Left lung (tissue), 10 donors: ENCODE data around the gene LIF. TPM values are rescaled to one million over a fixed set of nuclear protein-coding genes. Genes with fewer than 3 reads are reported as not detected.

ENCODE experiments used
- ATAC-seq: fragments of 200-7000 bp; cut with Tn5 transposase; one replicate; pipeline ENCODE4 v1.9.1; 2020; ENCODE audit warnings: moderate library complexity
- DNase-seq, 4 donors: peaks; one replicate each; pipeline ENCODE4 v3.0.0-alpha.2; 2013 to 2020
- H3K27ac ChIP-seq, 2 donors: fragments of 200-600 bp; sonication (generic) in 1 of 2; one replicate each; pipeline versions ENCODE4 v1.5.0 to v1.8.0; 2020 to 2021
- H3K27me3 ChIP-seq, 2 donors: fragments of 200-600 bp; sonication (generic) in 1 of 2; one replicate each; pipeline versions ENCODE4 v1.5.0 to v1.8.0; 2020 to 2021
- H3K36me3 ChIP-seq, 2 donors: fragments of 200-600 bp; sonication (generic) in 1 of 2; one replicate each; pipeline versions ENCODE4 v1.5.0 to v1.8.0; 2020 to 2021
- H3K4me1 ChIP-seq, 2 donors: fragments of 200-600 bp; one replicate each; pipeline ENCODE4 v1.8.0; 2021
- H3K4me3 ChIP-seq, 2 donors: fragments of 200-600 bp; sonication (generic) in 1 of 2; one replicate each; pipeline versions ENCODE4 v1.5.0 to v1.8.0; 2020 to 2021; ENCODE audit warnings: mild to moderate bottlenecking in 1 of 2
- H3K9me3 ChIP-seq, 2 donors: fragments of 200-600 bp; sonication (generic) in 1 of 2; one replicate each; pipeline versions ENCODE4 v1.5.0 to v1.8.0; 2020 to 2021
- CTCF ChIP-seq, 2 donors: fragments of 200-600 bp; sonication (generic) in 1 of 2; IDR thresholded peaks; one replicate each; pipeline versions ENCODE4 v1.5.0 to v1.8.0; 2021; ENCODE audit warnings: antibody characterized with exemption in 2 of 2
- intact Hi-C, 2 donors: fragments of 100-400 bp; cut with DNase I; formaldehyde crosslinking; loops; one replicate each; pipeline versions ENCODE4 v1.11.2 to v1.14.2; 2022
- polyA plus RNA-seq, 6 donors: library from polyadenylated mRNA; unstranded; fragments of 120-200 nt; gene quantifications; one replicate each; pipeline ENCODE4 v1.2.1, GENCODE V29; 2013; ENCODE audit not compliant: insufficient read length in 6 of 6
- total RNA-seq, 2 donors: library from RNA; stranded (reverse); fragmentation: NEBNext Ultra II Directional; extraction: Animal tissue kit (Norgen Biotek cat#: 25700); gene quantifications; one replicate each; pipeline ENCODE4 v1.2.1, GENCODE V29; 2021
- donor health status: DM: no; HTN: yes; CAD: no.
- donor health status: DM: no; HTN: no; CAD: no.

Gene LIF
- total and polyA plus RNA-seq, 8 donors = 1.4 to 10.7 (median 2.5) TPM

- Histone ChIP-seq H3K27me3 (no peaks in the 10 kb centered on the region), H3K36me3 (peaks cover 0 to 12% of the 10 kb centered on the region in 2 donors), H3K27ac (no peak overlapping the region), H3K4me1 (peaks cover 14 to 56% of the 10 kb centered on the region in 2 donors), H3K9me3 (no peaks in the 10 kb centered on the region), H3K4me3 (no peak overlapping the region)
- ATAC-seq = no peak
- no peak for DNase-seq
- intact Hi-C loops = loop anchor here (5.0 to 10.0 kb wide), 2 partner anchors 100 to 103 kb away; partner anchors contain the start of gene RNF215 (in 2 of the 2)
- no peak for TF ChIP-seq CTCF (IDR thresholded peaks at IDR 0.05)
Measured at GRCh38 chr22:30284666-30285065, 38.1 kb upstream of the LIF start.

GRCh38 chr22:30284172-30284571 lies 37.6 kb upstream of the LIF start:
- ATAC-seq = no peak

GRCh38 chr22:30283342-30283741 lies 36.8 kb upstream of the LIF start:
- ATAC-seq (no peak), DNase-seq (peak in 1 of 4 donors; percentile 43)
- Histone ChIP-seq H3K27ac (no peak overlapping the region), H3K27me3 (no peaks in the 10 kb centered on the region), H3K4me3 (no peak overlapping the region), H3K9me3 (no peaks in the 10 kb centered on the region), H3K4me1 (peaks cover 9 to 60% of the 10 kb centered on the region in 2 donors), H3K36me3 (peaks cover 0 to 12% of the 10 kb centered on the region in 2 donors)
- TF ChIP-seq CTCF (IDR thresholded peaks at IDR 0.05) = no peak
- intact Hi-C loops = loop anchor here in 1 of 2 donors (10.0 kb wide), 1 partner anchor 101 kb away; the partner anchor contains the start of gene RNF215

More at GRCh38 chr22:30284172-30284571, 37.6 kb upstream of the LIF start:
- H3K27ac ChIP-seq = no peak overlapping the region
- TF ChIP-seq CTCF (IDR thresholded peaks at IDR 0.05) = no peak
- no peaks in the 10 kb centered on the region for H3K27me3 ChIP-seq
- peaks cover 0 to 12% of the 10 kb centered on the region in 2 donors for H3K36me3 ChIP-seq
- no peak overlapping the region for H3K4me3 ChIP-seq
- intact Hi-C loops = loop anchor here in 1 of 2 donors (10.0 kb wide), 1 partner anchor 101 kb away; the partner anchor contains the start of gene RNF215
- no peaks in the 10 kb centered on the region for H3K9me3 ChIP-seq
- H3K4me1 ChIP-seq = peaks cover 14 to 60% of the 10 kb centered on the region in 2 donors
- DNase-seq = peak in 1 of 4 donors; percentile 66

GRCh38 chr22:30282616-30283046 lies 36.1 kb upstream of the LIF start:
- Histone ChIP-seq H3K27ac (peak overlapping the region in 1 of 2 donors; percentile 13), H3K36me3 (peaks cover 0 to 12% of the 10 kb centered on the region in 2 donors), H3K4me3 (no peak overlapping the region), H3K9me3 (no peaks in the 10 kb centered on the region), H3K27me3 (no peaks in the 10 kb centered on the region), H3K4me1 (peaks cover 6 to 60% of the 10 kb centered on the region in 2 donors)
- ATAC-seq = no peak
- no peak for TF ChIP-seq CTCF (IDR thresholded peaks at IDR 0.05)
- DNase-seq = peak in 1 of 4 donors; percentile 71
- intact Hi-C loops = loop anchor here in 1 of 2 donors (10.0 kb wide), 1 partner anchor 102 kb away; the partner anchor contains the start of gene RNF215

- Histone ChIP-seq H3K9me3 (no peaks in the 10 kb centered on the region), H3K36me3 (peaks cover 0 to 10% of the 10 kb centered on the region in 2 donors), H3K27me3 (no peaks in the 10 kb centered on the region), H3K4me1 (peaks cover 8 to 66% of the 10 kb centered on the region in 2 donors), H3K4me3 (no peak overlapping the region), H3K27ac (no peak overlapping the region)
- DNase-seq = no peak
- intact Hi-C loops = loop anchor here in 1 of 2 donors (10.0 kb wide), 1 partner anchor 104 kb away; the partner anchor contains the start of gene RNF215
- no peak for TF ChIP-seq CTCF (IDR thresholded peaks at IDR 0.05)
- no peak for ATAC-seq
Measured at GRCh38 chr22:30280505-30280904, 33.9 kb upstream of the LIF start.
